Measurements from ENCODE around the gene OAS2. TPM values are rescaled to one million over a fixed set of nuclear protein-coding genes. Genes with fewer than 3 reads are reported as not detected.
A peak's percentile ranks its signal among the peaks of the same experiment; 100 is the strongest.

Gene OAS2
- total RNA-seq, 1 donor from 2014 or later, result 8.0 TPM

GRCh38 chr12:113002155-113002554 is 23.8 kb downstream of the OAS2 start:
- intact Hi-C loops (cut with DNase I), result no loop called here
- Histone ChIP-seq H3K27ac (no peak overlapping the region), H3K4me1 (no peaks in the 10 kb centered on the region), H3K4me3 (no peak overlapping the region), H3K36me3 (peaks cover 21 to 26% of the 10 kb centered on the region in 2 donors), H3K9me3 (no peaks in the 10 kb centered on the region), H3K27me3 (no peaks in the 10 kb centered on the region)
- peak in 1 of 2 donors; percentile 28 for DNase-seq (ENCODE audit: low spot score in 2 of 2)
- TF ChIP-seq CTCF (IDR thresholded peaks at IDR 0.05), result no peak

GRCh38 chr12:113002676-113003075 is 24.4 kb downstream of the OAS2 start:
- intact Hi-C loops (cut with DNase I), result no loop called here

GRCh38 chr12:113003636-113004035 is 25.3 kb downstream of the OAS2 start:
- no peaks in the 10 kb centered on the region for H3K9me3 ChIP-seq
- no peak overlapping the region for H3K4me3 ChIP-seq
- no peak overlapping the region for H3K27ac ChIP-seq
- H3K4me1 ChIP-seq, result no peaks in the 10 kb centered on the region
- no peaks in the 10 kb centered on the region for H3K27me3 ChIP-seq
- intact Hi-C loops (cut with DNase I), result no loop called here
- DNase-seq (ENCODE audit: low spot score in 2 of 2), result peak in 1 of 2 donors; percentile 2
- peaks cover 13 to 19% of the 10 kb centered on the region in 2 donors for H3K36me3 ChIP-seq
- TF ChIP-seq CTCF (IDR thresholded peaks at IDR 0.05), result no peak

More at GRCh38 chr12:113002676-113003075, 24.4 kb downstream of the OAS2 start:
- Histone ChIP-seq H3K27ac (no peak overlapping the region), H3K9me3 (no peaks in the 10 kb centered on the region), H3K36me3 (peaks cover 18 to 21% of the 10 kb centered on the region in 2 donors), H3K4me3 (no peak overlapping the region), H3K4me1 (no peaks in the 10 kb centered on the region), H3K27me3 (no peaks in the 10 kb centered on the region)
- no peak for TF ChIP-seq CTCF (IDR thresholded peaks at IDR 0.05)
- DNase-seq (ENCODE audit: low spot score in 2 of 2), result peak in 1 of 2 donors; percentile 12

GRCh38 chr12:113005762-113006161 is 27.4 kb downstream of the OAS2 start:
- no peak for DNase-seq (ENCODE audit: low spot score in 2 of 2)
- intact Hi-C loops (cut with DNase I), result no loop called here
- Histone ChIP-seq H3K27me3 (no peaks in the 10 kb centered on the region), H3K27ac (no peak overlapping the region), H3K9me3 (no peaks in the 10 kb centered on the region), H3K4me1 (no peaks in the 10 kb centered on the region), H3K4me3 (no peak overlapping the region), H3K36me3 (peaks cover 12 to 15% of the 10 kb centered on the region in 2 donors)
- TF ChIP-seq CTCF (IDR thresholded peaks at IDR 0.05), result no peak

- intact Hi-C loops (cut with DNase I), result no loop called here
- Histone ChIP-seq H3K4me3 (no peak overlapping the region), H3K9me3 (no peaks in the 10 kb centered on the region), H3K27me3 (no peaks in the 10 kb centered on the region), H3K36me3 (peaks cover 12 to 15% of the 10 kb centered on the region in 2 donors), H3K4me1 (no peaks in the 10 kb centered on the region), H3K27ac (no peak overlapping the region)
- TF ChIP-seq CTCF (IDR thresholded peaks at IDR 0.05), result no peak
- peak in 1 of 2 donors; percentile 45 for DNase-seq (ENCODE audit: low spot score in 2 of 2)
Observed at GRCh38 chr12:113006206-113006605, 27.9 kb downstream of the OAS2 start.

- Histone ChIP-seq H3K9me3 (no peaks in the 10 kb centered on the region), H3K36me3 (peaks cover 12 to 15% of the 10 kb centered on the region in 2 donors), H3K4me3 (no peak overlapping the region), H3K27ac (no peak overlapping the region), H3K4me1 (no peaks in the 10 kb centered on the region), H3K27me3 (no peaks in the 10 kb centered on the region)
- TF ChIP-seq CTCF (IDR thresholded peaks at IDR 0.05), result no peak
- intact Hi-C loops (cut with DNase I), result no loop called here
- DNase-seq (ENCODE audit: low spot score in 2 of 2), result peak in 1 of 2 donors; percentile 25
Observed at GRCh38 chr12:113006641-113007040, 28.3 kb downstream of the OAS2 start.
